GM18511 (cell line): ENCODE data around the gene PATJ.
"Not testable (repeated sequence)": the region's sequence is repeated elsewhere in the genome, so short reads cannot be mapped to it uniquely, and the experiment has no call there.

ENCODE experiments used
- ATAC-seq: cut with Tn5 transposase; IDR thresholded peaks from one replicate; pipeline ENCODE4 v1.9.1; 2021; ENCODE audit warnings: mild to moderate bottlenecking, moderate library complexity; ENCODE audit not compliant: unreplicated experiment

Gene PATJ

DNA sequence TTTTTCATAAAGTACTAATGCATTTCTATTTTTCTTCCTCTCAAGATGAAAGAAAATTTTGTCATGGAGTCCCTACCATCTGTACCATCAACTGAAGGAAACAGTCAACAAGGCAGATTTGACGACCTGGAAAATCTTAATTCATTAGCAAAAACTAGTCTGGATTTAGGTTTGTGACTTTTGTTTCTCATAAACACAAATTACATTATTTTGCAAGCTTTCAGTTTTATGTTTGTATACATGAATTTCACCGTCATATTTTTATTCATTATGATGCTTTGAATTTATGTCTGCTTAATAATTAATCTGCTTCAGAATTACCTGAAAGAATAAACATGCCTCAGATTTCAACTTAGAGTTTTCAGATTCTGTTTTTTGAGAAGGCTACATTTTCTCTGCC, 132.9 kb downstream of the PATJ start:
- ATAC-seq = no peak

DNA sequence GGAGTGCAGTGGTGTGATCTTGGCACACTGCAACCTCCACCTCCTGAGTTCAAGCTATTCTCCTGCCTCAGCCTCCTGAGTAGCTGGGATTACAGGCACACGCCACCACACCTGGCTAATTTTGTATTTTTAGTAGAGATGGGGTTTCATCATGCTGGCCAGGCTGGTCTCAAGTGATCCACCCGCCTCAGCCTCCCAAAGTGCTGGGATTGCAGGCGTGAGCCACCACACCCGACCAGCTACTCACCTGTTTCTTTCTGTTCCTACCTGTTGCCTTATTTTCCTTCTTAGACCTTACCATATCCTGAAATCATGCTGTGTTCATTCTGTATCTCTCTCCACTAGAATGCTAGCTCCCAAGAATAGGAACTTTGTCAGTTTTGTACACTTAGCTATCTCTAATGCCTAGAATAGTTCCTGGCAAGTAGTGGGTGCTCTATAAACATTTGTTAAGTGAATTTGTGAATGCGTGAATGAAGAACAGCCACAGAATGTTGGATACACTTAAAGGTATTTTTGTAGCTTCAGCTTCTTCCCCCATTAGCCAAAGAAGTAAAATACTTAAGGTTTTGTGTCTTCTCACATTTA, 137.7 kb downstream of the PATJ start:
- not testable (repeated sequence) for ATAC-seq

- ATAC-seq = no peak
These were observed 145.0 kb downstream of the PATJ start for GRCh38 chr1:61887076-61887867.

DNA sequence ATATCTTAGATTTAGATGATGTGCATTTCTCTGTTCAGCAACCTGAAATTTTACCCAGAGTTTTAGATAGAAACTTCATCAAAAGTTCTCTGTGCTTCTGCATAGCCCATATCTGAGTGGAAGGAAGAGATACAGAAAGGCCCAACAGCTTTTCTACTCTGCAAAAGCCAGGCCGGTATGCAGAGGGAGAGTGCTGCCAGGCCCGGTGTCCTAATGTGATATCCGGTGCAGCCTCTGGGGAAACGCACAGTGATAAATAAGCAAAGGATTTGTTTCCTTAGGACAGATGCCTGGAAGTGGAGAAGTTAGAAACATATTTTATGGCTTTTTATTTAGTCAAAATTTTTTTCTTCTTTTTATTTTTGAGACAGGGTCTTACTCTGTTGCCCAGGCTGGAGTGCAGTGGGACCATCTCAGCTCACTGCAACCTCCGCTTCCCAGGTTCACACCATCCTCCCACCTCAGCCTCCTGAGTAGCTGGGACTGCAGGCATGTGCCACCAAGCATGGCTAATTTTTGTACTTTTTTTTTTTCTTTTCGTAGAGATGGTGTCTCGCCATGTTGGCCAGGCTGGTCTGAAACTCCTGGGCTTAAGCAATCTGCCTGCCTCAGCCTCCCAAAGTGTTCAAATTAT, 145.8 kb downstream of the PATJ start:
- ATAC-seq = no peak

DNA sequence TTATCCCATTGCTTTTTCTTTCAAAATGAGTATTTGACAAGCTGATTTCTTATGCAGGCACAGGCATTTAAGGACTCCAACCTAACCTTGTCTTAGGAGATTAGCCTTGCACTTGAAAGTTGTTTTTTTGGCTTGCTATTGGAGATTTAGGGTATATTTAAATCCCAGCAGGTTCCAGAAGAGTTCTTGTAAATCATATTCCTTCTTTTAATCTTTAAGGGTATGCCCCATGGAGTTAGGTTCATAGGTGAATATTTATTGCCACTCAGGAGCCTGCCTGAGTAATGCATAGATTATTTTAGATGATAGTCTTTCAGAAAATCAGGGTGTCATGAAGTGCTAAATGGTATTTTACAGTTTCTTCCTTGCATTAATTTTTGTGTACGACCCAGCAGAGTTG, 146.5 kb downstream of the PATJ start:
- no peak for ATAC-seq

DNA sequence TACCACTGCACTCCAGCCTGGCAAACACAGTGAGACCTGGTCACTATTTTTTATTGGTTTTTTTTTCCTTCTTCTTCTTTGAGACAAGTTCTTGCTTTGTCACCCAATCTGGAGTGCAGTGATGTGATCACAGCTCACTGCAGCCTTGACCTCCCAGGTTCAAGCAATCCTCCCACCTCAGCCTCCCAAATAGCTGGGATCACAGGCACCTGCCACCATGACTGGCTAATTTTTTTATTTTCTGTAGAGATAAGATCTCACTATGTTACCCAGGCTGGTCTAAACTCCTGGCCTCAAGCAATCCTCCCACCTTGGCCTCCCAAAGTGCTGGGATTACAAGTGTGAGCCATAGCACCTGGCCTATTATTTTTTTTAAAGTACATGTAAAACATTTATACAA, 148.2 kb downstream of the PATJ start:
- ATAC-seq = not testable (repeated sequence)

DNA sequence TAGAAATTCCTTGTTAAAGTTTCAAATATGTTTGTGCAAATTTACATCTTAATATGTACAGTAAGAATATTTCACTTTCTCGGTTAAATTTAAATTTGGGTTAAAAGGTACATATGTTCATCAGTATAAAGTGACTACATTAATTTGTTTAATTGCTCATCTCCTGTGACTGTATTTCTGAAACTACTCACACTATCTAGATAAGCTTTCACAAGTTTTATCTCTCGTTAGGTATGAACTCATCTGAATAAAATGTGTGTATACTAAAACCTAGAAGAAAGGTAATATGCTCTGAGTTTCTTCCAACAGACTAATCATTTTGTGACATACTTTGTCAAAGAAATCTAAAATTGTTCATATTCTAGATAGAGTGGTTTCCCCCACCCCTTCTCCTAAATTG, 150.7 kb downstream of the PATJ start:
- ATAC-seq = no peak

DNA sequence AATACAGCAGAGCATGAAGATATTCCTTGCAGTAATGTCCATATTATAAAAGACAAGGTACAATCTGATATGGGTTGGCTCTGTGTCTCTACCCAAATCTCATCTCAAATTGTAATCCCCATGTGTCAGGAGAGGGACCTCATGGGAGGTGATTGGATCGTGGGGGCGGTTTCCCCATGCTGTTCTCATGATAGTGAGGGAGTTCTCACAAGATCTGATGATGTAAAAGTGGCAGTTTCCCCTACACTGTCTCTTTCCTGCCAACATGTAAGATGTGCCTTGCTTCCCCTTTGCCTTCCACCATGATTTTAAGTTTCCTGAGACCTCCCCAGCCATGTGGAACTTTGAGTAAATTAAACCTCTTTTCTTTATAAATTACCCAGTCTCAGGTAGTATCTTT, 152.0 kb downstream of the PATJ start:
- ATAC-seq = not testable (repeated sequence)

DNA sequence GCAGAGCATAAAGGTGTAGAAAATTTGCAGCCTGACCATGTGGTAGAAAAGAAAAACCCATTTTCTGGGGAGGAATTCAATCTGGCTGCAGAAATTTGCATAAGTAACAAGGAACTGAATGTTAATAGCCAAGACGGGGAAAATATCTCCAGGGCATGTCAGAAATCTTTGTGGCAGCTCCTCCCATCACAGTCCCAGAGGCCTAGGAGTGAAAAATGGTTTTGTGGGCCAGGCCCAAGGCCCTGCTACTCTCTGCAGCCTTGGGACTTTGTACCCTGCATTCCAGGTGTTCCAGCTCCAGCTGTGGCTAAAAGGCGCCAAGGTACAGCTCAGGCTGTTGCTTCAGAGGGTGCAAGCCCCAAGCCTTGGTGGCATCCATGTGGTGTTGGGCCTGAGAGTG, 152.9 kb downstream of the PATJ start:
- ATAC-seq = no peak

DNA sequence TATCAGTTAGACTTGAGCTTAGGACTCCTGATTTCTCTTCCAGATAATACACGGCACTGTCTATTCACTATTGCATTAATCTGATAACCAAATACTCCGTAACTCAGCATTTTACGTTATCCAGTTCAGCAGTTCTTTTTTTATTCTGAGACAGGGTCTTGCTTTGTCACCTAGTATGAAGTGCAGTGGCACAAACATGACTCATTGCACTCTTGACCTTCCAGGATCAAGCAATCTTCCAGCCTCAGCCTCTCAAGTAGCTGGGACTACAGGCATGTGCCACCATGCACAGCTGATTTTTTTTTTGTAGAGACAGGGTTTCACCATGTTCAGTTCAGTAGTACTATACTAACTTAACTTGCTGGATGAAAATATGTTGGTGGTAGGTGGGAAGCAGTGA, 156.4 kb downstream of the PATJ start:
- ATAC-seq = no peak

GRCh38 chr1:61904354-61904753, 162.1 kb downstream of the PATJ start:
- no peak for ATAC-seq

DNA sequence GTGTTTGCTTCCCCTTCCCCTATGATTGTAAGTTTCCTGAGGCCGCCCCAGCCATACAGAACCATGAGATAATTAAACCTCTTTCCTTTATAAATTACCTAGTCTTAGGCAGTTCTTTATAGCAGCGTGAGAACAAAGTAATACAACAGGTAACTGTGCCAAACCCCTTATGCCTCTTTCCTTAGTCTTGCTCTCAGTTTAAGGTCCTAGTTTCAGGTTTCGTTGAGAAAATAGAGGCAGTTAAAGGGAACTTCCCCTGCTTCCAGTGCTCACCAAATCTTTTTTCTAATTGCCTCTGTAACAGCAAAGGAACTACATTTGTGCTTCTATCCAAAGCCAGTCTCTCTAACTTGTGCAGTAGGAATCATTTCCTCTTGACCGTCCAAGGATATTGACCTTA, 164.8 kb downstream of the PATJ start:
- no peak for ATAC-seq

DNA sequence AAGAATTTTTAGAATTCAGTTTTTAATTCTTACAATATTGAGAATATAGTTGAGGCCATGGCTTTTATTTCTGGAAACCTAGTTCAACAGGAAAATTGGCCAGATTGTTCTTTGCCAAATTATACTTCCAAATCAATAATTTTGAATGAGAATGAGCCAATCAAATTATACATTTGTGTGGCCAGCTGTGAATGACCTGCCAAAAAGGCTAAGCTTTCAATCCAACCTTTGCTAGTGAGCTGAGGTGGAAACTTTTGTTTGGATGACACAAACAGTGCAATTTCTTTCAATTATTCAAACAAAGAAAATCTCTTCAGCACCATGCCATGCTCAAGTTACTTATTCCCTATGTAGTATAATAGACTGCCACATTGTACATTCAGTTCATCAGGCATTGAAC, 167.8 kb downstream of the PATJ start:
- ATAC-seq = no peak

DNA sequence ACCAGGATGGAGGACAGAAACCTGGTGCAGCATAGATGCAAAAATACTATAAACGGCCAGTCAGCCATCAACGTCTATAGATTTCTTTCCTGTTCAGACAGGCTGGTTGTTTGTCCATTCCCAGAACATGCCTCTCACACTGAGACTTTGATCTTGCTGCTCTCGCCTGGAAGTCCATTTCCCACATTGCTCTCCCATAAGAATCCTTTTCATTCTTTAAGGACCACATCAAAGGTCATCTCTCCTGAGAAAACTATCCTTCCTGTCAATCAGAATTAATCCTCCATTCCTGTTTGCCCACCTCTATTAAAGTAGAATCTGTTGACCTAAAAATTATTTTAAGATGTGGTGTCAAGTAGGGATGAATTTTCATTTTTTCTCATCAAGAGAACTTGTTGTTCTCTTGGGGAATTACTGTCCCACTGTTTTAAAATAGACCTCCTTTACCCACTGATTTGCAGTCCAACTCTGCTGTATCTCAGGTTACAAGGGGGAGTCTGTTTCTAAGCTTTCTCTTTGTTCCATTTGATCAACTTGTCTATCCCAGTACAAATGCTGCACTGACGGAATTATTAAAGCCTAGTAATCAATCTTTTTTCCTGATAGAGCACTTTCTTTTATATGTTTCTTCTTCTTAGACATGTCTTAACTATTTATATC, 172.7 kb downstream of the PATJ start:
- ATAC-seq = no peak

- ATAC-seq = no peak
These were observed 179.2 kb downstream of the PATJ start for GRCh38 chr1:61921435-61921834.

- ATAC-seq = no peak
These were observed 180.7 kb downstream of the PATJ start for GRCh38 chr1:61922950-61923480.

GRCh38 chr1:61925591-61926298, 183.5 kb downstream of the PATJ start:
- ATAC-seq = no peak

- ATAC-seq = no peak
These were observed 184.3 kb downstream of the PATJ start for GRCh38 chr1:61926597-61926996.

GRCh38 chr1:61930116-61930645, 187.9 kb downstream of the PATJ start:
- ATAC-seq = no peak

DNA sequence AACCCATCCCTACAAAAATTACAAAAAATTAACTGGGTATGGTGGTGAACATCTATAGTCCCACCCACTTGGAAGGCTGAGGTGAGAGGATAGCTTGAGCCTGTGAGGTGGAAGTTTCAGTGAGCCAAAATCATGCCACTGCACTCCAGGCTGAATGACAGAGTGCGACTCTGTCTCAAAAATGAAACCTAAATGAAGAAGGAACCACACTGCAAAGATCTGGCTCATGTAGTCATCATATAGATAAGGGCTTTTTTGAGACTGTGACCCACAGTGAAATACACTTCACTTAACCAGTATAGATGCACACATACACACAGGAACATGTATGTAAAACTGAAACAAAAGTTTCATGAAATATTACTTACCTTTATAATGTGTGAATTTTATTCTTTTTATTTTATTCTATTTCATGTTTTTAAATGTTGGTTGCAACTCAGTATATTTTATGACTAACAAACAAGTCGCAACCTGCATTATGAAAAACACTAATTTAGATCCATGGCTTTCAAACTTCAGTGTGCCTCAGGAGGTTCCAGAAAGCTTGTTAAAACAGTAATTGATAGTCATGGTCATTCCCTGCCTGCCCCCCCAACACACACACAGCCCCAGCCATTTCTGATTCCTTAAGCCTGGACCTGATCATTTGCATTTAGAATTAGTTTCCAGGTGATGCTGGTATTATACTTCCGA, 189.5 kb downstream of the PATJ start:
- no peak for ATAC-seq
